ENCODE data around the gene VWA3B. TPM values are rescaled to one million over a fixed set of nuclear protein-coding genes. Genes with fewer than 3 reads are reported as not detected.

The VWA3B gene, protein sequence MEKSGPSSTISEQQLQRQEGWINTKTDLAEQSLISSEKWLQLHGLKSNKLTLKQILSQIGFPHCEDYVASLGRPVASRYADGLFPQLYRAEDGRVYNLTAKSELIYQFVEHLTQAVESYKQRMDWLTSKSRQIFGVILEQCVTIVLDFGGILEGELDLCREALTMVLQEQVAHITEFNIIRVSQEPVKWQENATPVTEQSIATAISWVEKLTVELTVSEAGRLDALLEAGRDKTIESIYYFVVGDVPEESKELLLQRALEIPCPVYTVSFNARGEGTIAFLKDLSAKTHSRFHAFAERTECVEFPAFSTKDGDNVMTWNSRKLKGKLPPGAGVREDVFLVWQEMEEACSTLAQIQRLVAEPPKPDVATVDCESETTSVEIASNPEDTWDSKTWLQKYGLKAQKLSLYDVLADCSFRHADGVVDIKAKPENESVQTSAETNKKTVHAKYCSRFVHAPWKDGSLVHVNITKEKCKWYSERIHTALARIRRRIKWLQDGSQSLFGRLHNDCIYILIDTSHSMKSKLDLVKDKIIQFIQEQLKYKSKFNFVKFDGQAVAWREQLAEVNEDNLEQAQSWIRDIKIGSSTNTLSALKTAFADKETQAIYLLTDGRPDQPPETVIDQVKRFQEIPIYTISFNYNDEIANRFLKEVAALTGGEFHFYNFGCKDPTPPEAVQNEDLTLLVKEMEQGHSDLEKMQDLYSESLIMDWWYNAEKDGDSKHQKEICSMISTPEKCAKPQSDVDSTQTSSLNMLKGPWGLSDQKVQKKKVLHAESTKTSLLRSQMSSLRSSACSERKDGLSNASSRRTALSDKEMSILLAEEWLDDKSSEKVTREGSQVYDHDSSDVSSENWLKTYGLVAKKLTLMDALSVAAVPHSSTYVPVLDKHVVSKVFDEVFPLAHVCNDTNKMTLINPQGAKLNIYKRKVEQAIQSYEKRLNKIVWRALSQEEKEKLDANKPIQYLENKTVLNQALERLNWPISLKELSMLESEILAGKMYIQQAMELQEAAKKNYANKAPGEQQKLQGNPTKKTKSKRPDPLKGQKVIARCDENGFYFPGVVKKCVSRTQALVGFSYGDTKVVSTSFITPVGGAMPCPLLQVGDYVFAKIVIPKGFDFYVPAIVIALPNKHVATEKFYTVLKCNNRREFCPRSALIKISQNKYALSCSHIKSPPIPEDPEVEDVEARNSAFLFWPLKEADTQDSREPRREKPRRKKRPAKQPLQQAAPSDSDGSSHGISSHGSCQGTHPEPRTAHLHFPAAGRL (N-terminal part only)
- total RNA-seq, result not detected

DNA sequence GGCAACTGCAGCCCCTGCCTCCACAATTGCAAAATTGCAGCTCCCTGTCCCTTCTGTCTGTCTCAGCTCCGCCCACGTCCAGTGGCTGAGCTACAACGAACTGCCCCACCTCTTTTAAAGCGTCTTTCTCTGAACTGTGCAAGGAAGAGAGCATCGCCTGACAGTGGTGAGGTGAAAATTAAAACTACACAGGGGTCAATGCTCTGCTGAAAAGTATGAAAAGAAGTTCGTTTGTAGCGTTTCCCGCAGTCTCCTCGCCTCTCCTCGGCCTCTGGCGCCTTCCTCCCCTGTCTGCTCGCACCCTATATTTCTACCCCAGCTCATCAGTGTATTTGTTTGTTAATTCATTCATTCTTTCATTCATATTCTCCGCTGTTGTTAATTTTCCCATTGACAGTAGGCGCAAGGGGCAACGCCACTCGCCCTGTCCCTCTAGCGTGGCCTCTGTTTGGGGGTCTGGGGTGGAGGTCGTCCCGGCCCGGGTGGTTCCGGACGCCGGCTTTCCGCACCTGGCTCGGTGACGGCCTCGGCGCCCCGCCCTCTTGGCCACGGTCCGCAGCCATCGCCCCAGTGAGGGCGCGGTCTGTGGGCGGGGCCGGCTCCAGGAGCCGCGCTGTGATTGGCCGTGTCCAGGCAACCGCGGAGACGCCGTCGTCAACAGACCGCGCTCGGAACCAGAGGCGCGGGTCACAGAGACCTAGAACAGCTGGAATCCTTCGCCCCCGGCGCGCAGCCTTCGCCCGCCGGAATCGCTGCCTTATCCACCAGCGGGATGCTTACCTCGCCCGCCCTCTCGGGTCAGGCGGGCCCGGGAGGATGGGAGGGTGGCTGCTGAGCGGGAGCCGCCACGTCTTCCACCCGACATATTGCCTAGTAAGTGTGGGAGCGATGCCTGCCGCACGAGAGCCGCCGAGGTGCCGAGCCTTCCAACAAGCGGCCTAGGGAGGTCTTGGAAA, at the start of gene VWA3B:
Gene VWA3B (plus strand): TSS at position 677 of the 956 bp plus-strand sequence. CDS start 5,926 bp downstream, outside the sequence.

DNA sequence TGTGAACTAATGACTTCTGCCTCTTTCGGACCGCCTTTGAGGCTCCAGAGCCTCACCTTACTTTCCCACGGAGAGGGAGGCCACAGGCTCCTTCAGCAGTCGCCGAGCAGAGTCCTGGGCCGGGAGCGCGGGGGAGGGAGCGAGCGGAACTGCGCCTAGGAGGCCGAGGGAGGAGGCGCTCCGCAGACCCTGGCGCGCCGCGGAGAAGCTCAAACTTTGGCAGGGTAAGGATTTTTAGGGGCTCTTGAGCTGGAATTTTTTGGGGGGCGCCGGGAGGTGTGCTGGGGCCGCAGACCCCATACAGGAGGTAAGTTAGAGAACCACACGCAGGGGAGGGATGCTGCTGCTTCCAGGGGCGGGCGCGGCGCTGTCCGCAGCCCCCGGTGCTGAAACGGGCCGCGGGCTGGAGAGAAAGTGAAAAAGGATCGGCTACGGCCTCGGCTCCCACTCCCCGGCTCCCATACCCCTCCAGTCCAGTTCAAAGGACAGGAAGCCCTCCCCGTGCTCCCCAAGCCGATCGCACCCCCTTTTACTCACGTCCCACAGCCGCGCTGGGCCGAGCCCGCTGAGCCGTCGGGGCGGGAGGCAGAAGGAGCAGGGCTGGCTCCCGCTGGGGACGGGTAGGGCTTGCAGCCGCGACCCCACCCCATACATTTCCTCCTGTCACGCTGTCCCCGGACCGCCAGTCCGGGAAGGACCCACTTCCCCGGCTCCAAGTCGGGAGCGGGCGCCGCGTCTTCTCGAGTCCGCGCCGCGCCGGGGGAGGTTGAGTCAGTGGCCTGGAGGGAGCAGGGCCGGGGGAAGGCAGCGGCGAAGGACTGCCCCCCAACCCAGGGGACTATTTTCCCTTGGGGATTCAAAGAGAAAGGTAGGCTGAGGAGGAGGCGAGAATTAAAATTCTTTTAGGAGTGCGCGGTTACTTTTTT, 259.6 kb downstream of the VWA3B start, which contains the start of gene CNGA3:
Gene CNGA3 (plus strand): TSS at position 146 of the 926 bp plus-strand sequence. CDS start 23,520 bp downstream, outside the sequence.

Other genes with a start within 250 kb of the VWA3B start
- 10 to 100 TPM; 33.0 to 42.6 TPM for gene TMEM131, start 91.2 kb upstream of the VWA3B start, total RNA-seq